Measurements from ENCODE around the gene F13A1. TPM values are rescaled to one million over a fixed set of nuclear protein-coding genes. Genes with fewer than 3 reads are reported as not detected.

F13A1 gene
- total RNA-seq, 3 donors from 2014 or later: 11.8 to 134 (median 96.5) TPM

DNA sequence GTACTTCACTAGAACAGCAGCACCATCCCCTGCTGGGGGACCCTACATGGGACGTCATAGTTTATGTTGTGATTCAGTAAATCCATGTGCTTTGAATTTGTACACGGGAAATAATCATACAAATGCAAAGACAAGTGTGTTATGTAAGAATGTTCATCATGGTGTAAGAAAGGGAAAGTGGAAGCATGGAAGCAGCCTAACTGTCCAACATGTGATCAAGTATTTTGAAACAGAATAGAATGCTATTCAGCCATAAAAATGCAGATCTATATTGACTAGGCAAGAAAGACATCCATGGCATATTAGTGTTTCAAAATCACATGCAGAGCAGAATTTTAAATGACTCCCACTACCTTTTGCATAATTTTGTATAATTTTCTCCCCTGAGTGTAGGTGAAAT, 117.6 kb downstream of the F13A1 start:
- no peak for ATAC-seq
- H3K36me3 ChIP-seq (ENCODE audit: low read depth): no peaks in the 10 kb centered on the region
- intact Hi-C loops (cut with DNase I, micrococcal nuclease): no loop called here

DNA sequence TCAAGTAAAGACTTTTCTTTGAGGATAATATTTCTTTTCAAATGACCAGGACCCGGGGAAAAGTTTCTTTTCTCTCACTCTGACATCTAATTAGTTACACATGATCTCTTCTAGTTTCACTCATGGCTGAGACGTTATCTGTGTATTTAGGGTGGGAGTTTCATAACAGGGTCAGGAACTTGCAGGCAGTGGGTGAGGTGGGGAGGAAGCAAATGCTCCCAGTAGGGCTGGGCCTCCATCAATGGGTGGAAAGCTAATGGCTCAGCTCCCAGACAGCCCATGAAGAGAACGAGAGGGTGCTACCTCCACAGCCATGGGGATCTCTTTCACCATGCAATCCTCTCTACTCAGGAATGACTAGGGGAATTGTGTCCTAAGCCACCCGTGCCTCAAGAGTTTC, 119.3 kb downstream of the F13A1 start:
- ATAC-seq: no peak
- intact Hi-C loops (cut with DNase I, micrococcal nuclease): no loop called here
- no peak for DNase-seq
- TF ChIP-seq, protein P1, sequence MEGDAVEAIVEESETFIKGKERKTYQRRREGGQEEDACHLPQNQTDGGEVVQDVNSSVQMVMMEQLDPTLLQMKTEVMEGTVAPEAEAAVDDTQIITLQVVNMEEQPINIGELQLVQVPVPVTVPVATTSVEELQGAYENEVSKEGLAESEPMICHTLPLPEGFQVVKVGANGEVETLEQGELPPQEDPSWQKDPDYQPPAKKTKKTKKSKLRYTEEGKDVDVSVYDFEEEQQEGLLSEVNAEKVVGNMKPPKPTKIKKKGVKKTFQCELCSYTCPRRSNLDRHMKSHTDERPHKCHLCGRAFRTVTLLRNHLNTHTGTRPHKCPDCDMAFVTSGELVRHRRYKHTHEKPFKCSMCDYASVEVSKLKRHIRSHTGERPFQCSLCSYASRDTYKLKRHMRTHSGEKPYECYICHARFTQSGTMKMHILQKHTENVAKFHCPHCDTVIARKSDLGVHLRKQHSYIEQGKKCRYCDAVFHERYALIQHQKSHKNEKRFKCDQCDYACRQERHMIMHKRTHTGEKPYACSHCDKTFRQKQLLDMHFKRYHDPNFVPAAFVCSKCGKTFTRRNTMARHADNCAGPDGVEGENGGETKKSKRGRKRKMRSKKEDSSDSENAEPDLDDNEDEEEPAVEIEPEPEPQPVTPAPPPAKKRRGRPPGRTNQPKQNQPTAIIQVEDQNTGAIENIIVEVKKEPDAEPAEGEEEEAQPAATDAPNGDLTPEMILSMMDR (IDR thresholded peaks at IDR 0.05): no peak
- H3K4me1 ChIP-seq (ENCODE audit: low read depth): no peaks in the 10 kb centered on the region
- H3K9me3 ChIP-seq: no peaks in the 10 kb centered on the region
- no peaks in the 10 kb centered on the region for H3K36me3 ChIP-seq (ENCODE audit: low read depth)
- no peak overlapping the region for H3K4me3 ChIP-seq

More for the DNA sequence above, 117.6 kb downstream of the F13A1 start:
- DNase-seq: no peak
- TF ChIP-seq, protein P1 (IDR thresholded peaks at IDR 0.05): no peak
- no peak overlapping the region for H3K4me3 ChIP-seq
- no peaks in the 10 kb centered on the region for H3K4me1 ChIP-seq (ENCODE audit: low read depth)
- no peaks in the 10 kb centered on the region for H3K9me3 ChIP-seq

DNA sequence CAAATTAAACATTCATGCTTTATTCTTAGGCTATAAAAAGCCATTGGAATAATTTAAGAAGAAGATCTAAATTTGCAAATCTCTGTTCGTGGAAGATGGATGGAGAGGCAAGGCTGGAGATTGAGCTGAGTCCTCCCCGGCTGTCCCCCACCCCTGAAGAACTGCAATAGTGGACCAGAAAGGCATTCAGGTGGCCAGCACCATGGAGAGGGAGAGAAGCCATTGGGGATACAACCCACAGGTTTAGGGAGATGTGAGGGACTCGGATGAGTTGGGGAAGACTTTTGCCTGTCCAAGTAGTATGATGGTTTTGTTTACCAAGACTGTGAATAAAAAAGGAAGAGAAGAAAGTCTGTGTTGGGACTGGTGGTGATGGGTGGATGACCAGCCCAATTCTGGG, 120.8 kb downstream of the F13A1 start:
- H3K36me3 ChIP-seq (ENCODE audit: low read depth): no peaks in the 10 kb centered on the region
- ATAC-seq (no peak), DNase-seq (no peak)
- intact Hi-C loops (cut with DNase I, micrococcal nuclease): no loop called here
- no peak overlapping the region for H3K4me3 ChIP-seq
- H3K4me1 ChIP-seq (ENCODE audit: low read depth): no peaks in the 10 kb centered on the region
- H3K9me3 ChIP-seq: no peaks in the 10 kb centered on the region
- TF ChIP-seq, protein P1 (IDR thresholded peaks at IDR 0.05): no peak

DNA sequence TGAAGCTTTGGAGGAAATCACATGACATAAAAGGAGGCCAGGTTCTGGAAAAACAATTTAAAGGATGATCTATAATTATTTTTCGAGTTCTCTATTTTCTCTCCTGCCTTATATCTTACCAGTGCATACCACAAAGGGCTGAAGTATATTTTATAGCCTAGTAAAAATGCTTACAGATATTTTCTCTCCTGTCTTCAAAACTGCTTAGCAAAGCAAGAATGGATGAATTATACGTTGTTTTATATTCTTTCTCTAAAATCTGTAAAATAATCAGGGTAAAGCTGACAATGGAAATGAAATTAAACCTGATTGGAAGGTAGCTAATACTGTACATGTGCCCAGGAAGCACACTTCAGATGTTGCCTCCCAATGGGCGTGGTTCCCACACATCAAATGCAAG, 123.7 kb downstream of the F13A1 start:
- DNase-seq (no peak), ATAC-seq (no peak)
- TF ChIP-seq, protein P1 (IDR thresholded peaks at IDR 0.05): no peak
- no peaks in the 10 kb centered on the region for H3K4me1 ChIP-seq (ENCODE audit: low read depth)
- H3K4me3 ChIP-seq: no peak overlapping the region
- intact Hi-C loops (cut with DNase I, micrococcal nuclease): no loop called here
- H3K36me3 ChIP-seq (ENCODE audit: low read depth): no peaks in the 10 kb centered on the region
- H3K9me3 ChIP-seq: no peaks in the 10 kb centered on the region

DNA sequence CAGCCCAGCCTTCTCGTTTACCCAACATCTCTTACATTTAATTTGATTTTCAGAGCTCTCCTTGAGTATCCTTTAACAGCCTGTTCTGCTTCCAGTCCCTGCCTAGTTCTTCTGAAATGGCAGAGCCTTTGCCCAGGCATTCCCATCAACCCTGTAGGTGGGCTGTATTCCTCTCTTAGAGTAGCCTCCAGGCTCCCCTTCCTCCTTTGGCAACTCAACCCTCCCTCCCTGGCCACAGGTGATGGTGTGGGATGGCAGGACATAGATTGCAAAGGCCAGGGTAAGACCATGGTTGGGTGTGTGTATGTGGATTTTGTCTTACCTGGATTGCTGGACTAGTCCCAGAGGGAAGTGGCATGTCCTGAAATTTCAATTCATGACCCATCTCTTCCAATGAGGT, 125.4 kb downstream of the F13A1 start:
- ATAC-seq (no peak), DNase-seq (no peak)
- intact Hi-C loops (cut with DNase I, micrococcal nuclease): no loop called here
- TF ChIP-seq, protein P1 (IDR thresholded peaks at IDR 0.05): no peak
- Histone ChIP-seq H3K4me3 (no peak overlapping the region), H3K36me3 (ENCODE audit: low read depth) (no peaks in the 10 kb centered on the region), H3K4me1 (ENCODE audit: low read depth) (no peaks in the 10 kb centered on the region), H3K9me3 (no peaks in the 10 kb centered on the region)

DNA sequence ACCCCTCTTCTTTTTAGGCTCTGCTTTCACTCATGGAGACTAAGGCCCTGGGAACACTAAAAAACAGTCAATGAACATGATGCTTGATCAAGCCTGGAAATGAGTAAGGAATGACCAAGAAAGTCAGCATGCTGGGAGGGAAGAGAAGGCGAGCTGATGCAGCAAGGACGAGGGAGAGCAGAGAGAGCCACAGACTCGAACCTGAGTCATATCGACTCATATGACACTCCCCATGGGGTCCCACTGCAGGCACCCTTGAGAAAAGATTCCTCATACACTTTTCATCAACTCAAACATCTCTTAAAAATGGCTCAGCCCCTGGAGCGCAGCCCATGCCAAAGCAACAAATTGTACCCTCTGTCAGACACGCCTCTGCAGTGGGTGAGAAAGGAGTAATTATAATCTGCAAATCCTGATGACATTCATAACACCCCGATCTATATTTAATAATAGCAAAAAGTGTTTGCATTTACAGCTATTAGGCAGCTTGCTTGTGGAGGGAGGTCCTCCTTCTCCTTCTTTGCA, 127.2 kb downstream of the F13A1 start:
- TF ChIP-seq, protein P1 (IDR thresholded peaks at IDR 0.05): no peak
- Histone ChIP-seq H3K36me3 (ENCODE audit: low read depth) (no peaks in the 10 kb centered on the region), H3K4me3 (no peak overlapping the region), H3K9me3 (no peaks in the 10 kb centered on the region), H3K4me1 (ENCODE audit: low read depth) (no peaks in the 10 kb centered on the region)
- intact Hi-C loops (cut with DNase I, micrococcal nuclease): no loop called here
- DNase-seq (no peak), ATAC-seq (no peak)

Data from mucosa of descending colon (tissue), 3 donors.